HEK293T (cell line): ENCODE data around the gene RBFOX1.

Experiments used
- FOXK2 ChIP-seq: fragments of 450-650 bp; IDR thresholded peaks from 2 replicates; pipeline ENCODE4 v1.6.1; 2016; ENCODE audit warnings: mild to moderate bottlenecking
- FOXM1 ChIP-seq: fragments of 450-650 bp; IDR thresholded peaks from 2 replicates; pipeline ENCODE4 v1.6.1; 2017; ENCODE audit warnings: mild to moderate bottlenecking, borderline replicate concordance
- SP1 ChIP-seq: fragments of 450-650 bp; IDR thresholded peaks from 2 replicates; pipeline ENCODE4 v1.6.1; 2017
- SUZ12 ChIP-seq: fragments of 450-650 bp; IDR thresholded peaks from 2 replicates; pipeline ENCODE4 v1.6.1; 2016; ENCODE audit warnings: mild to moderate bottlenecking
- TF ChIP-seq, protein P1 (sequence below): fragments of 450-650 bp; IDR thresholded peaks from 2 replicates; pipeline ENCODE4 v1.6.1; 2016

DNA sequence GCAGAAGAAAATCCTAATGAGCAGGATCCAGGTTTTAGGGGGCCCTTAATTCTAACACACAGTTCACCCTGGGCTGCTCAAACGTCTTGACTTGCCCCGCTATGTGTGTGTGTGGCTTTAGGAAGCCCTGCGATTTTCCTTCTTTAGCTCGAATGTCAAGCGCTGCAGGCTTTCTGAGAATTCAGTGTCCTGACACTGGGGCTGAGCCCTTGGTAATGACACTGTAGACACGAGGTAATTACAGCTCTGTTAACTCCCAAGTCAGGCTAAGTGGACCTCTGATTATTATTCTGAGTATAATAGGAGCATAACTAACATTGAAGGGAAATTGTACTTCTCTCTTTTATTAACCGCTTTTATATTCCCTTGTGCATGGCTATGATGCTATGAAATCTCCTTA lies 202.1 kb downstream of the RBFOX1 start:
- TF ChIP-seq FOXM1 (no peak), SP1 (no peak), SUZ12 (no peak), FOXK2 (no peak)
- TF ChIP-seq, protein P1, sequence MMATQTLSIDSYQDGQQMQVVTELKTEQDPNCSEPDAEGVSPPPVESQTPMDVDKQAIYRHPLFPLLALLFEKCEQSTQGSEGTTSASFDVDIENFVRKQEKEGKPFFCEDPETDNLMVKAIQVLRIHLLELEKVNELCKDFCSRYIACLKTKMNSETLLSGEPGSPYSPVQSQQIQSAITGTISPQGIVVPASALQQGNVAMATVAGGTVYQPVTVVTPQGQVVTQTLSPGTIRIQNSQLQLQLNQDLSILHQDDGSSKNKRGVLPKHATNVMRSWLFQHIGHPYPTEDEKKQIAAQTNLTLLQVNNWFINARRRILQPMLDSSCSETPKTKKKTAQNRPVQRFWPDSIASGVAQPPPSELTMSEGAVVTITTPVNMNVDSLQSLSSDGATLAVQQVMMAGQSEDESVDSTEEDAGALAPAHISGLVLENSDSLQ, result no peak
